ENCODE results near the gene GRM6. TPM values are rescaled to one million over a fixed set of nuclear protein-coding genes. Genes with fewer than 3 reads are reported as not detected.

GRM6 gene
- total RNA-seq, 1 experiment from 2014 or later = not detected

DNA sequence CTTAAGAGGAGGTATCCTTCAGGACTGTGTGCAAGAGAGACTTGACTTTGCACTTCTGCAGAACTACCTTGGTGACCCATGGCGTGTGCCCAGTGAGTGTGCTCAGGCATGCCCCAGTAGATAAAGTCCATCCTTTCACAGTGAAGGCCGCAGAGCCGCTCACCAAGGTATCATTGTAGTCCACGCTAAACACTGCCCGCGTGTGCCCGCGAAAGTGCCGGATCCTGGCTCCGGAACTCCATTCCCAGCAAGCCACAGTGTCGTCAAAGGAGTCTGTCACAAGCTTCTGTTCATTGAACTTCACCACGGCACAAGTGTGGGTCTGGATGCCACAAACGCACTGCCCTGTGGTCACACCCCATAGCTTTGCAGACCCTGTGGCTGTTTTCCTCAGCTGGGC lies 3.3 kb upstream of the GRM6 start:
- Histone ChIP-seq H3K9me3 (ENCODE audit: low read depth, low read length, poor library complexity, severe bottlenecking) (no peaks in the 10 kb centered on the region), H3K27ac (ENCODE audit: low read depth, low read length, poor library complexity, severe bottlenecking) (no peak overlapping the region), H3K4me3 (ENCODE audit: low read depth, low read length, poor library complexity, severe bottlenecking) (no peak overlapping the region), H3K36me3 (ENCODE audit: insufficient read depth, low read length, poor library complexity, severe bottlenecking) (no peaks in the 10 kb centered on the region), H3K27me3 (replicated peaks; ENCODE audit: insufficient read depth, low read depth, low read length, poor library complexity) (peaks cover 25% of the 10 kb centered on the region), H3K4me1 (ENCODE audit: insufficient read depth, low read length, poor library complexity, severe bottlenecking) (no peaks in the 10 kb centered on the region)
- CTCF ChIA-PET = no interaction called here
- intact Hi-C loops (cut with micrococcal nuclease; ENCODE audit: unreplicated experiment) = no loop called here
- no TSS peak for BruUV-seq (replicated peaks)
- POLR2A ChIA-PET (ENCODE audit: low non-redundant PET) = no interaction called here
- DNase-seq (ENCODE audit: low spot score) = no peak
- TF ChIP-seq, protein P1, sequence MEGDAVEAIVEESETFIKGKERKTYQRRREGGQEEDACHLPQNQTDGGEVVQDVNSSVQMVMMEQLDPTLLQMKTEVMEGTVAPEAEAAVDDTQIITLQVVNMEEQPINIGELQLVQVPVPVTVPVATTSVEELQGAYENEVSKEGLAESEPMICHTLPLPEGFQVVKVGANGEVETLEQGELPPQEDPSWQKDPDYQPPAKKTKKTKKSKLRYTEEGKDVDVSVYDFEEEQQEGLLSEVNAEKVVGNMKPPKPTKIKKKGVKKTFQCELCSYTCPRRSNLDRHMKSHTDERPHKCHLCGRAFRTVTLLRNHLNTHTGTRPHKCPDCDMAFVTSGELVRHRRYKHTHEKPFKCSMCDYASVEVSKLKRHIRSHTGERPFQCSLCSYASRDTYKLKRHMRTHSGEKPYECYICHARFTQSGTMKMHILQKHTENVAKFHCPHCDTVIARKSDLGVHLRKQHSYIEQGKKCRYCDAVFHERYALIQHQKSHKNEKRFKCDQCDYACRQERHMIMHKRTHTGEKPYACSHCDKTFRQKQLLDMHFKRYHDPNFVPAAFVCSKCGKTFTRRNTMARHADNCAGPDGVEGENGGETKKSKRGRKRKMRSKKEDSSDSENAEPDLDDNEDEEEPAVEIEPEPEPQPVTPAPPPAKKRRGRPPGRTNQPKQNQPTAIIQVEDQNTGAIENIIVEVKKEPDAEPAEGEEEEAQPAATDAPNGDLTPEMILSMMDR (conservative IDR thresholded peaks at IDR 0.05; ENCODE audit: low read depth, low read length) = no peak
- no peak for TF ChIP-seq EZH2 (IDR thresholded peaks at IDR 0.05; ENCODE audit: borderline replicate concordance, low read depth, low read length, poor library complexity, severe bottlenecking)

DNA sequence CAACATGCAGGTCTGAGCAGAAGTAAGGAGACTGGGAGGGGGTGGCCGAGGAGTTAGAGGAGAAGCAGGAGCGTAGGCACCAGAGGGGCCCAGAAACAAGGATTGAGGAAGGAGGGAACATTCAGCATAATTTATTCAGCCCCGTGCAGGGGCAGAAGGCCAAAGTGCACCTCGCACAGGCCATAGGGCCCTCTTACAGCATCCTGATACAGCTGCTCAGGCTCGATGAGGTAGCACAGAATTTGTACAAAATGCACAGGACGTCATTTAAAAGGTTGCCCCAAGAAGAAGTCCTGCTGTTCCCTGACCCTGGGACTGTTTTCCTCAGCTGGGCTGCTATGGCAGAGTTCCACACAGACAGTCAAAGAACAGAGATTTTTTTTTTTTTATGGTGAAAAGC lies 2.1 kb upstream of the GRM6 start:
- POLR2A ChIA-PET (ENCODE audit: low non-redundant PET) = no interaction called here
- no peak overlapping the region for H3K27ac ChIP-seq (ENCODE audit: low read depth, low read length, poor library complexity, severe bottlenecking)
- no peak for DNase-seq (ENCODE audit: low spot score)
- no peaks in the 10 kb centered on the region for H3K36me3 ChIP-seq (ENCODE audit: insufficient read depth, low read length, poor library complexity, severe bottlenecking)
- H3K4me3 ChIP-seq (ENCODE audit: low read depth, low read length, poor library complexity, severe bottlenecking) = no peak overlapping the region
- H3K9me3 ChIP-seq (ENCODE audit: low read depth, low read length, poor library complexity, severe bottlenecking) = no peaks in the 10 kb centered on the region
- no TSS peak for BruUV-seq (replicated peaks)
- no peak for TF ChIP-seq EZH2 (IDR thresholded peaks at IDR 0.05; ENCODE audit: borderline replicate concordance, low read depth, low read length, poor library complexity, severe bottlenecking)
- TF ChIP-seq, protein P1 (conservative IDR thresholded peaks at IDR 0.05; ENCODE audit: low read depth, low read length) = no peak
- H3K27me3 ChIP-seq (replicated peaks; ENCODE audit: insufficient read depth, low read depth, low read length, poor library complexity) = peaks cover 30% of the 10 kb centered on the region
- H3K4me1 ChIP-seq (ENCODE audit: insufficient read depth, low read length, poor library complexity, severe bottlenecking) = no peaks in the 10 kb centered on the region
- CTCF ChIA-PET = no interaction called here
- intact Hi-C loops (cut with micrococcal nuclease; ENCODE audit: unreplicated experiment) = no loop called here

DNA sequence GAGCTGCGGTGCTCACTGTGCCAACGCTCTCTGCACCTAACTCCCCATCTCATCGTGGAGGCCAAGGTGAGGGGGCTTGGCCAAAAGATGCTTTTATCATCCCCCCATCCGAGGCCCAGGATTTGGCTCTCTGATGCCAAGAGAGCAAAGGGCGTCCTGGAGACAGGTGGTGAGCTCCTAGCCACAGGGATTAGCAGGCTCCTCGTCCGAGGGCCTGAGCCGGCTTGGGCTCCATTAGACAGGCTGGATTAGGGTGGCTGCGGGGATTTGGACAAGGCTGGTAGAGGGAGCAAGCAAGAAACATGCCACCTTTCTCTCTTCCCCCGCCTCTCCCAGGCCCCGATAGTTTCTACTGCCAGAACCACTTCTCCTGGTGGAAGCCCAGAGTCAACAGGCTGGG lies 1.0 kb upstream of the GRM6 start:
- H3K4me1 ChIP-seq (ENCODE audit: insufficient read depth, low read length, poor library complexity, severe bottlenecking) = no peaks in the 10 kb centered on the region
- H3K27ac ChIP-seq (ENCODE audit: low read depth, low read length, poor library complexity, severe bottlenecking) = no peak overlapping the region
- H3K4me3 ChIP-seq (ENCODE audit: low read depth, low read length, poor library complexity, severe bottlenecking) = no peak overlapping the region
- ChIA-PET CTCF (no interaction called here), POLR2A (ENCODE audit: low non-redundant PET) (no interaction called here)
- BruUV-seq (replicated peaks) = no TSS peak
- no peaks in the 10 kb centered on the region for H3K9me3 ChIP-seq (ENCODE audit: low read depth, low read length, poor library complexity, severe bottlenecking)
- TF ChIP-seq, protein P1 (conservative IDR thresholded peaks at IDR 0.05; ENCODE audit: low read depth, low read length) = no peak
- TF ChIP-seq EZH2 (IDR thresholded peaks at IDR 0.05; ENCODE audit: borderline replicate concordance, low read depth, low read length, poor library complexity, severe bottlenecking) = no peak
- peaks cover 30% of the 10 kb centered on the region for H3K27me3 ChIP-seq (replicated peaks; ENCODE audit: insufficient read depth, low read depth, low read length, poor library complexity)
- intact Hi-C loops (cut with micrococcal nuclease; ENCODE audit: unreplicated experiment) = no loop called here
- DNase-seq (ENCODE audit: low spot score) = no peak
- H3K36me3 ChIP-seq (ENCODE audit: insufficient read depth, low read length, poor library complexity, severe bottlenecking) = no peaks in the 10 kb centered on the region
